GM11168 (cell line): ENCODE results near the gene UST.
"Not testable (repeated sequence)": the region's sequence is repeated elsewhere in the genome, so short reads cannot be mapped to it uniquely, and the experiment has no call there.

Experiments
- in situ Hi-C: fragments of 300-500 bp; cut with MboI; formaldehyde crosslinking; loops from one replicate; pipeline ENCODE4 v1.12.0; 2022; ENCODE audit warnings: low sequenced_read_pairs; ENCODE audit not compliant: unreplicated experiment

Gene UST

GRCh38 chr6:149089510-149089909, 342.7 kb downstream of the UST start:
- in situ Hi-C loops = loop anchor here (10.0 kb wide), 1 partner anchor 225 kb away; the partner anchor contains the start of gene TAB2

- in situ Hi-C loops = loop anchor here (5.0 kb wide), 1 partner anchor 336 kb away; no protein-coding TSS in a partner anchor
Measured at GRCh38 chr6:149090937-149091336, 344.1 kb downstream of the UST start.

GRCh38 chr6:149093643-149094042, 346.8 kb downstream of the UST start:
- in situ Hi-C loops = loop anchor here (5.0 kb wide), 1 partner anchor 334 kb away; no protein-coding TSS in a partner anchor

DNA sequence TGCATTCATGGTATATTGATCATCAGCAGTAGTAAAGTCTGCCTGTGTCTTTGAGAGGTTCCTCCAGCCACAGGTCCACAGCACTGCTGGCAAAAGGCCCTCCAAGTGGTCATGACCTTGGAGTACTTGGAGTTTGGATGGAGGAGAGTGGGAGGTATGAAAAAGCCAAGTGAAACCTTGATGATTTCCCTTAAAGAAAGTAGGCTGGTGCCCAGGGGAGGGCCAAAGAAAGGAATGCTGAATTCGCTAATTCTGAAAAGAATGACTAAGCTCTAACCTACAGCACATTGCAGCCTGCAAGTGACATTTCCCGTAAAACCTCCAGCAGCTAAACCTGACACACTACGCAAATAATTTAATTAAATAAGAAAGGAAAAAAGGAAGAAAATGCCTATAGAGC, 347.3 kb downstream of the UST start:
- in situ Hi-C loops = loop anchor here (5.0 kb wide), 1 partner anchor 333 kb away; no protein-coding TSS in a partner anchor

DNA sequence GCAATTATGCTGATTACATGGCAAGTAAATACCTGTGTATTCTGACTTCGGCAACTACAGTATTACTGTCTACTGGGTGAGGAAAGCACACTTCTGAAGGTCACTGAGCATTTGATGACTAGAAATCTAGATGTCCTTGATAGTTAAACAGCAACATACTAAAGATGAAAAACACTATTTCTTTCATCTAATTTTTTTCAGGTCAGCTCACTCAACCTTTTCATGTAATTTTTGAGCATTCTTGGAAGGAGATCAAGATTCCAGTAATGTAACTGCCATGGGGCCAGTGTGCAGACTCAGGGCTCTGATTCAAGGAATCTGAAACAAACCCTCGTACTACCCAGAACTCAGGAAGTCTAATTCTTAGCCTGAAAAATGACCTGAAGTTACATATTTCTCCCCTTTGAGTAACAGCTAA, 348.1 kb downstream of the UST start:
- in situ Hi-C loops = loop anchor here (5.0 kb wide), 1 partner anchor 332 kb away; no protein-coding TSS in a partner anchor

DNA sequence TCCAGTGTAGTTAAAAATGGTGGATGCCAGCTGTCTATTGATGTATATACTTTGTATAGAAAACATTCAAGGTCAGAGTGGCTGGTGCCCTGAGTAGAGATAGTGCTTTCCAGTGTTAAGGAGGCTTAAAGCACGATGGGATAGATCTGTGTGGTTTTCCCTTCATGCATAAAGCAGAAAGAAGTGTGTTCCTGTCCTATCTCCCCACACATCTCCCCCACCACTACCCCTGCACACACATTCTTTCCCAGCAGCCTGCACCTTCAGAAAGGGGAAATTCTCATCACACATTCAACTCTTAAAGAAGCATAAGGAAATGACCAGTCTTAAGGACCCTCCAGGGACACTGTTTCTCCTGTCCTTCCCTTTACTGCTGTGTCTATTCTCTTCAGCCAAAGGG, 349.0 kb downstream of the UST start:
- in situ Hi-C loops = no loop called here

GRCh38 chr6:149097794-149098193, 351.0 kb downstream of the UST start:
- in situ Hi-C loops = no loop called here

- in situ Hi-C loops = no loop called here
Measured at GRCh38 chr6:149098700-149099276, 352.0 kb downstream of the UST start.

DNA sequence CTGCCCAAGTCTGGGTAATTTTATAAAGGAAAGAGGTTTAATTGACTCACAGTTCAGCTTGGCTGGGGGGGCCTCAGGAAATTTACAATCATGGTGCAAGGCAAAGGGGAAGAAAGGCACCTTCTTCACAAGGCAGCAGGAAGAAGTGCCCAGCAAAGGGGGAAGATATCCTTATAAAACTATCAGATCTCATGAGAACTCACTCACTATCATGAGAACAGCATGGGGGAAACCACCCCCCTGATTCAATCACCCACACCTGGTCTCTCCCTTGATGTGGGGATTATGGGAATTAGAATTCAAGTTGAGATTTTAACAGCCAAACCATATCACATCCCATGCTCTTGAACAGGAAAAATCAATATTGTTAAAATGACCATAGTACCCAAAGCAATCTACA, 355.5 kb downstream of the UST start:
- in situ Hi-C loops = no loop called here

DNA sequence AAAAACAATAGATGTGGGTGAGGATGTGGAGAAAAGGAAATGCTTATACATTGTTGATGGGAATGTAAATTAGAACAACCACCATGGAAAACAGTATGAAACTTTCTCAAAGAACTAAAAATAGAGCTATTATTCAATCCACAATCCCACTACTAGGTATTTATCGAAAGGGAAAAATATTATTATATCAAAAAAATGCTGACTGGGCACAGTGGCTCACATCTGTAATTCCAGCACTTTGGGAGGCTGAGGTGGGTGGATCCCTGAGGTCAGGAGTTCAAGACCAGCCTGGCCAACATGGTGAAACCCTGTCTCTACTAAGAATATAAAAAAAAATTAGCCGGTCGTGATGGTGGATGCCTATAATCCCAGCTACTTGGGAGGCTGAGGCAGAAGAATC, 357.1 kb downstream of the UST start:
- in situ Hi-C loops = not testable (repeated sequence)

- in situ Hi-C loops = no loop called here
Measured at GRCh38 chr6:149107520-149107919, 360.7 kb downstream of the UST start.

DNA sequence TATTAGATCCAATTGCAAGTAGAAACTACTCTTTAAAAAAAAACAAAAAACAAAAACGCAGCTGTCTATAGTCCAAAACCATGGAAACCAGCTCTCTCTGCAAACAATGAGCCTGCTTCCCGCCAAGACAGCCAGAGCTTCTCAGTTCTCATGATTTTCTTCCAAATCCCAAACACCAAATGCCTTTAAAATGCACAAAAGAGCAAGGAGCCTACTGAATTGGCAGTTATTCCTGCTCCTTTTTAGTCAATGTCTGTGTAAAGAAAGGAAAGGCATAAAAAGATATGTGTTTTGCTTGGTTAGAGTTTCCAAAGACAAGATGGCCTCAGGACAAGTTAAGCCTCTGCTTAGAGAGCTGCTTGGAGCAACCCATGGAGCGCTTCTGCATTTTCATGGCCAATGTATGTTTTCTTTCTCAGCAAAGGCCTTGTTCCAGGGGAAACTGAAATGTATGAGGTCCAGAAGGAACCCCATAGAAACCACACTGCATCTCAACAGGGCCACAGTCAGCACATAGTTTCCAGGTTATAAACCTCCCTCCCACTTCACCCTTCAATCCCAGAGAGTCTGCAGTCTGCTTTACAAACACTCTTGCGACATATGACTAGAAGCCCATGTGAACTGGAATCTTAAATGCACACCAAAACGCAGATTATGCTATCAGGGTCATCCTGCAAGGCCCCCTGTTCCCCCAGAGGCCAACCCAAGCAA, 361.4 kb downstream of the UST start:
- in situ Hi-C loops = no loop called here

DNA sequence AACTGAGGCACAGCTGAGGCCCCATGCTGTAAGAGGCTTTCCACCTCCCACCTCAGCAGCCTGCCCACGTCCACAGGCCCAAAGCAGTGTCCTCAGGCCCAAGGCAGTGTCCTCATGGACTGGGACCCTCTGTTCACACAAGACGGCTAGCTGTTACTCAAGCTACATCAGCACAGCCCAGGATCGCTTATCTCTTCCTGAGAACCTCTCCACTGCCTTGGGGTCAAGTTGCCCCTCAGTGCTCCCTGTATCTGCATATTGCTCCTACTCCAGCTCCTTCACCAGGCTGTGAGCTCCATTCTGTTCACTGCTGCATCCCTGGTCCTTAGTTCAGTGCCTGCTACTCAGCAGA, 361.9 kb downstream of the UST start:
- in situ Hi-C loops = no loop called here

- in situ Hi-C loops = no loop called here
Measured at GRCh38 chr6:149109397-149110070, 362.7 kb downstream of the UST start.

DNA sequence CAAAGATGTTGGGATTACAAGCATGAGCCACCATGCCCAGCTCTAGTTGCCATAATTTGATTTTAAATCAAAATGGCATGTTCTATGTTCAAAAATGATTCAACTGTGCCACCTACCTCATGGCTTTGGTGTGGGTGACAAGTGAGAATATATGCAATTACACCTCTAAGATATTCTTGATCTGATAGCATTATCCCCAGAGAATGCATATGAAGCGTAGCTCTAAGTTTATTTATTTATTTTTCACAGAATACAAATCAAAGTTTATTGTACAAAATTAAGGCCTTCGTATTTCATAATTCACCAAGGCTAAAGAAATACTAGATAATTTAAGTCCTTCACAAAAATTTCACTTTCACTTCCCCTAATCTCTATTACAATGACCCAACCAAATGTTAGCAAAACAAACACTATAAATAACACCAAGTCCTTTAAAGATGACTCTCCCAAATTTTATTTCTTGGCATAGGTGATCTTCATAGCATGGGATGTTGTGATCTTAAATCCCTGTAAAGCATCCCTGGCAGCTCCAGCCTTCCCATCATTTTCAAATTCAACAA, 364.8 kb downstream of the UST start:
- in situ Hi-C loops = no loop called here

- in situ Hi-C loops = no loop called here
Measured at GRCh38 chr6:149112976-149113375, 366.1 kb downstream of the UST start.

- in situ Hi-C loops = no loop called here
Measured at GRCh38 chr6:149114167-149114566, 367.3 kb downstream of the UST start.

GRCh38 chr6:149118737-149119653, 372.2 kb downstream of the UST start:
- in situ Hi-C loops = no loop called here

- in situ Hi-C loops = no loop called here
Measured at GRCh38 chr6:149122850-149123821, 376.3 kb downstream of the UST start.
